ENCODE results near the gene TBC1D10B.

TBC1D10B gene

DNA sequence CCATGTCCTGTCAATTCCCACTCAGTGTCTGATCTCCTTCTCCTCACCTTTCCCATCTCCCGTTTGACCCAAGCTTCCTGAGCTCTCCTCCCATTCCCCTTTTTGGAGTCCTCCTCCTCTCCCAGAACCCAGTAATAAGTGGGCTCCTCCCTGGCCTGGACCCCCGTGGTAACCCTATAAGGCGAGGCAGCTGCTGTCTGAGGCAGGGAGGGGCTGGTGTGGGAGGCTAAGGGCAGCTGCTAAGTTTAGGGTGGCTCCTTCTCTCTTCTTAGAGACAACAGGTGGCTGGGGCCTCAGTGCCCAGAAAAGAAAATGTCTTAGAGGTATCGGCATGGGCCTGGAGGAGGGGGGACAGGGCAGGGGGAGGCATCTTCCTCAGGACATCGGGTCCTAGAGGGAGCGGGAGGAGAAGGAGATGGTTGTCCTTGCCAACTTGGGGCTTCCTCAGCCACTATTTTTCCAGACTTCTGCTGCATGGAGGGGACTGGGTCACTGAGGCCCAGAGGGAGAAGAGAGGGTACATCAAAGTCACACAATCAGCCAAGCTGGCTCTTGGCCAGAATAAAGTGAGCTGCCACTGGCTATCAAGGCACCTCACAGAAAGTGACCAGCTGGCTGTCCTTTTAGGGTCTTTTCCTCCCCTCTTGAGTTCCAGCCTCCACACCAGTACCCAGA is 1.9 kb upstream of the TBC1D10B start:
- no peak for ATAC-seq

DNA sequence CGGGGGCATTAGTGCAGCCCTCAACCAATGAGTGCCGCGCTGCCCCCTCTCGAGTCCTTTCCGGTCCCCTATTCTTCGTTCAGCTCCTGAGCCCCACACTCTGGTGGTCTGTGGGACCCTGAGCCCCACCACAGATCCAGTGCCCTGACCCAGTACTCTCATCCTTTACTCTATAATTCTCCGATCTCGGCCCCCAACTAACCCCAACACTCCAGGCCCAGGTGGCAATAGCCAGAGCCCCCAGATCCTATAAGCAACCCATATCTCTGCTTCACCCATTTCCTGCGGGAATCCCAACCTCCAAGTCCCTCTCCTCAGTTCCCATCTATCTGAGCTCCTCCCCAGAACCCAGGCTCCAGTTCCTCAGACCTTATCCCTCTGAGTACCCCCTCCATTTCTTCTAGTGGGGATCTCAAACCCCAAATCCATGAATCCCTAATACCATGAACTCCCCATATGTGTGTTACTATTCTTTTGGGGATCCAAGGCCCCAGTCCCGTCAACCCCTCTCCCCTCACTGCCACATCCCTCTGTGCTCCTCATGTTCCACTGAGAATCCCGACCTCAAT is 1.0 kb upstream of the TBC1D10B start:
- ATAC-seq, result no peak

DNA sequence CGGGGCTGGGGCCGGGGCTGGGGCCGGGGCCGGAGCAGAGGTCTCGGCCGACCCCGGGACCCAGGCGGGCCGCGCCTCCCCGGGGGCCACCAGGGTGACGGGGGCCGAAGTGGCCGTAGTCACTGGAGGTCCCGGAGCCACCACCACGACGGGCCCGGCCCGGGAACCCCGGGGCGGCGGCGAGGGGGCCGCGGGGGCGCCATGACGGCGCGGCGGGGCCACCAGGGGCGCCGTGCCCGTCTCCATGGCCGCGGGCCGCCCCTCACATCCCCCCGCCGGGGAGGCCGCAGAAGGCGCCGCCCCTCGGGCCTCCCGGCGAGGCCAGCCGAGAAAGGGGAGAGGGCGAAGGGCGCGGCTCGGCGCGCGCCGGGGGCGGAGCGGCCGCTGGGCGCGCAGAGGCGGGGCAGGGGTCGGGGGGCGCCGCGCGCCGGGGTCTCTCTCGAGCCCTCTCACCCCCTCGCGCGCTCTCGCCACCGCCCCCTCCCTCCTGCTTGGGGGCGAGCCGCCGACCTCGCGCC is 297 bp downstream of the TBC1D10B start:
- peak; percentile 0 for ATAC-seq

DNA sequence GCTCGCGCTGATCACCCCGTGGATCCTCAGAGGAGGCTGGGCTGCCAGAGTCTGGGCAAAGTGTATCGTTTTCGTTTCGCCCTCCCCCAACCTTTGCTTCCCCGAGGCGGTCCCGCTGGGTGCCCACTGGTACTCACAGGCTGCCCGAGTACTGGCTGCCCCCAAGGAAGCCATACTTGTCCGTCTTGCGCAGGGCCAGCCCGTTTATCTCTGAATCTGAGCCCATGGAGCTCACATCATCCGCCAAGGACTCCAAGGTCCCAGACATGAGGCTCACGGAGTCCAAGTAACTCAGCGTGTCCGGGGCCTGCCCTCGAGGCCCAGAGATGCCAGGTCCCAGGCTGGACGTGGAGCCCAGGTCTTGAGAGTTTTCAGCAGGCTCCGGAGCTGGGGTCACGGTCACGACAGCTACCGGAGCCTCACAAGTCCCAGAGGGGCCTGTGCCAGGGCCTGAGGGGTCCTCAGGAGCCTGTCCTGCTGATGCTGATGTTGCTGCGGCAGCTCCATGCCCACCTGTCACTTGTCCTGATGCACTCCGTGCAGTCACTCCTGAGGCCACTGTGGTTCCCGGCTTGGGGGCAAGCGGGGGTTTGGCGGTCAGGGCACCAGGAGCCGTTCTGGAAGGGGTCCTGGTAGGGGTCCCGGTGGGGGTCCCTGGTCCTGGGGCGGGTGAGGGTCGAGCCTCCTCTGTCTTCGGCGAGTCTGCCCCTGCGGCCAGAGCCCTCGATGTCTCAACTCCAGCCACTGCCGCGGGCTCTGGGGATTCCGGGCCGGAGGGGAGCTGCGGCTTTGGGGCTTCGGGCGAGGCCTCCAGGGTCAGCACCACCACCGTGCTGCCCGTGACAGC is 980 bp downstream of the TBC1D10B start:
- ATAC-seq, result no peak

DNA sequence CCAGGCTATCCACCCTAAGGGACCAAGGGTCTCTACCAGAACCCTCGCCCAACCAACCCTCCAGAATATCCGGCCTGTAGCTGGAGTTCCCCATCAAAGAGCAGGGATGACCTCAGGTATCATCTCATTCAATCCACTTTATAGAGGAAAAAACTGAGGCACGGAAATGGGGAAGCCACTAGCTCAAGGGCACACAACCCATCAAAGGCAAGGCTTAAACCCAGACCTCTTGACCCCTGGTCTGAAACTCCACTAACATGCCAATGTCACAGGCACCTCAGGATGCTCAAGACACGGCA is 1.6 kb downstream of the TBC1D10B start:
- no peak for ATAC-seq

DNA sequence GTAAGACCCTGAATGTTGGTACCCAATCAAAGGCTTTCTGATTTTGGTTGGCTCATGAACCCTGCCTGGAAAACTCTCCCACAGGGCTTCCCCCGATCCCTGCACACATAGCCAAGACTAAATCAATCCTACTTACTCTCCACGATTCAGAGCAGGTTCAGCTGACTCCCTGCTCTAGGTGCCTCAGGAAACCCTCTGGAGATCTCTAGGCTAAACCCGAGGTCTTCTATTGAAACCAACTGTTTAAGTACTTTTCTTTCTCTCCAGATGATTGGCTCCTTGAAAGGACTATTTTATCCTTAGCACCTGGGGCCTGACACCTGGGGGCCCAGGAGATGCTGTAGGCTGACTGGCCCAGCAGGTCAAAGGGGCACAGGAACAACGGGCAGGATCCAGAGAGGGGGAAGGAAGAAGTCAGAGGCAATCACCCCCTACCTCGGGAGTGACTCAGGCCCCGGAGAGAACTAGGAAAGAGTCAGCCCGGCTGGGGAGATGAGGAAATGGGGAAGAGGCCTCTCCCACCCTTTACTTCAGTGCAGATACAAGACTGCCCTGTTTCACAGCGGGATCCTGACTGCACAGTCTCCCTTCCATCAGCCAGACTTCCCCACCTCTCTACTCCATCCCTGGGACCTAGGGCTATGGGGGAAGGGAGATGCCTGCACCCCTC is 2.0 kb downstream of the TBC1D10B start:
- ATAC-seq, result no peak

DNA sequence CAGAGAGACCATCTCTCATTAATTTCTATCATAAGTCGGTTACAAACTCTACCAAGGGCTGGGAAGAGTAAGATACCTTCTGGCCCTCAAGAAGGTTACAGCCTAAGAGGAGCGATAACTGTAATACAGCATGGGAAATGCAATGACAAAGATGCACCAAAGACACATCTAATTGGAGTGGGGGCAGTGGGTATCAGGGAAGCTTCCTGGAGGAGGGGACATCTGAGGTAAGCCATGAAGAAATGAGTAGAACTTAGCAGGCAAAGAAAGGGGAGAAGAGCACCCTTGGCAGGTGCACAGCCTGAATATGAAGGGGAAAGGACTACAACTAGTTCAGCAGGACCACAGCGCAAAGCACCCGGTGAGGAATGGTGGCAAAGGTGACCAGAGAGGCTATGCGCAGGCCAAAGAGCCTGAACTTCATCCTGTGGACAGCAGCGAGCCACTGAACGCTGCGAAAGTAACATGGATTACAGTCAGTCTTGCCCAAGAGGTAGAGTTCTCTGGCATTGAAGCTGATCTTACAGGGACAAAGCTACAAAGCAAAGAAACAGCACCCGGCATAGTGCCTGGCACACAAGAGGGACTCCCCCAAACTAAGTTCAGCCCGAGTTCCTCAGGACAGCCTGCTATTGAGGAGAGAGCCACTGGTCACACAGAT is 2.8 kb downstream of the TBC1D10B start:
- ATAC-seq, result no peak

DNA sequence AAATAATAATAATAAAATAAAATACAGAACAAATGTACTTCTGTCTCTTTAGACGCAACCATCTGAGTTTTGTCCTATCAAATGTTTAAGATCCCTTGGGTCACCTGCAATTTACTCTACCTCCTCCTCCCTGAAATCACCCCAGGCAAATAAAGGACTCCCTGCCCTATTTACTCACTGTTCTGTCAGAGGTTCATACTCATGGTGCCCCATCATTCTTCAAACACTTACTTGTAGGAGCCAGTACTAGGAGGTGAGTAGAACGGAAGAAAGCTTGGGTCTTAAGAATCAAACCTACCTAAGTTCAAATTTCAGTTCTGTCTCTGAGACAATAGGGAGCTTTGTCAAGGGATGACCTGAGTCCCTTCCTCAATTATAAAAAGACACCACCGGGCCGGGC is 3.8 kb downstream of the TBC1D10B start:
- ATAC-seq, result no peak

DNA sequence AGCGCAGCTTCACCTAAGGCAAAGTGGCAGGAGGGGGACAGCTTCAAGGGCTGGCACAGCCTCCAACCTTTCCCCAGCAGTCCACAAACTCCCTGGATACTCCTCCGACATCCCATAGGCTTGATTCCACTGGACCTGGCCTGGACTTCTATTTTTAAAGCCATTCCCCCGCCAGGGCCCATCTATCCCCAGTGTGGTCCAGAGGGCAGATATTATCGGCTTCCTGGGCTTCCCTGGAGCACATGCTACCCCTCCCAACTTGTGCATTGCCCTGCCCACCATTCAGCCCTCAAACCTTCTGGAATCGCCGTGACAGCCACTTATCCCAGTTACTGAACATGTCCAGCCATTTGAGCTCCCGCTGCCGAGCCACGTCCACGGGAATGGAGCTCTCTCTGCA is 5.1 kb downstream of the TBC1D10B start:
- ATAC-seq, result no peak

DNA sequence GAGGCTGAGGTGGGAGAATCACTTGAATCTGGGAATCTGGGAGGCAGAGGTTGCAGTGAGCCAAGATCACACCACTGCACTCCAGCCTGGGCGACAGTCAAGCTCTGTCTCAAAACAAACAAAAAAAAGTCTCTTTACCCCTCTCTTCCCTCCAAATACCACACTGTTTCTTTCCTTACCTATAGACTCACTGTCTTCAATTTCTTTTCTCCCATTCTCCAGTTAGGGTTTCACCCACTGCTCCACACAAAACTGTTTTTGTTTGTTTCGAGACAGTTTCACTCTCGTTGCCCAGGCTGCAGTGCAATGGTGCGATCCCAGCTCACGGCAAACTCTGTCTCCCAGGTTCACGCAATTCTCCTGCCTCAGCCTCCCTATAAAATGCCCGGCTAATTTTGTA is 9.1 kb downstream of the TBC1D10B start:
- no peak for ATAC-seq

DNA sequence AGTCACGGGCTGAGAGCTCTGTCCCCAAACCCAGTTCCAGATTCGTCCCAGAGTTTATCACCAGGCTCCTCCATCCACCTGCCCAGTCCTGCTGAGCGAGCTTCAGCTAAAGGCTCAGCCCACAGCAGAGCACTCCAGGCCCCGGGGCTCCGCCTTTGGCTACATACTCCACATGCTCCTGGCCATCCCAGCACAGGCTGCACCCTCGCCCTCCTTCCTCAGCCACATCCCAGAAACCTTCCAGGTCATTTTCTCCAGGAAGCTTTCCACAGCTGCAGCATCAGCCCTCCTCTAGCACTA is 10.5 kb downstream of the TBC1D10B start:
- ATAC-seq, result no peak

DNA sequence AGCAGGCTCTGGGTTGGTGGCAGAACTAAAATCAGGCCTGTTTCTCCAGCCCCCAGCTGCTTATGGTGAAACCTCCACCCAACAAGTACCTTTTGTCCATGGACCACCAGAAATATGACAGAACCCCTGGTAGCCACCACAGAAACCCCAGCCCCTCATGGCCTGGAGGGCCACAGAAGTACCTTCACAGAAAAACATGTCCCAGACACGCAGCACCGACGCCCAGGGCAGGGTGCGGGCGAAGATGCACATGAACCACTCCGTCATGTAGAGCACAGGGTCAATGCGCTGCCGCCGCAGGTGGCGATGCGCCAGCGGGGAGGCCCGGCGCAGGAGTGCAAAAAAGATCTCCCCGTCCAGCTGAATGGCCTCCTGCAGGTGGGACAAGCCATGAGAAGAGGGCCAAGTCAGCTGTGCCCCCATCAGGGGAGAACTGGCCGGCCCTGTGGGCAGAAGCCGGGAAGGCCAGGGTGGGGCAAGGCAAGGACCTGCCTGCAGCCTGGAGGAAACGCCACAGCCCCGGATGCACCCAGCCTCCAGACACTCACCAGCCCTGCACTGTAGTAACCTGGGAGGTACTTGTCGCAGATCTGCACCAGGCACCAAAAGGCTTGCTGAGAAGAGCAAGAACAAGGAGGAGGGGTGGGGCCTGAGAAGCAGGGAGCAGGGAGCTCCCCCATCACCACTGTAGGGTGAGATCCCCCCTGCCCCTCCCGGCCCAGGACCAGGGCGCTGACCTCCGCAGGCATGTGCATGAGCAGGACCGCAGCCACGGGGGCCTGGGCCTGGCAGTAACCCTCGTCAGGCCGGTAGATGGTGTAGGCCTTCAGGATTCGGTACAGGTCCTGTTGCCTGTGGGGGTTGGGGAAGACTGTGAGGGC is 11.1 kb downstream of the TBC1D10B start:
- ATAC-seq, result no peak

DNA sequence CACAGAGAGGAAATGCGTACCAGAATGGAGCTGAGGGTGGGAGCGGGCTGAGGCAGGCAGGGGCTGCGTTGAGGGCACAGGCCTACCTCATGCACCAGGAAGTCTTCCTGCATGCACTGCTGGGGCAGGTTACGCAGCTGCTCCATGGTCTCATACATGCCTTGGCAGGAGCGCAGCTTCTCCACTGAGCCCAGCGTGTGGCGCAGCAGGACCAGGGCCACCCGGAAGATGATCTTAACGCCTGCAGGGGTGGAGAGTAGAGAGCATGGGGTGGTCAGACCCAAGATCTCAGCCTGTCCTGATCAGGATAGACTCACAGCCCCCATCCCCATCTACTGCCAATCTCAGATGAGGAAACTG is 11.7 kb downstream of the TBC1D10B start:
- no peak for ATAC-seq

DNA sequence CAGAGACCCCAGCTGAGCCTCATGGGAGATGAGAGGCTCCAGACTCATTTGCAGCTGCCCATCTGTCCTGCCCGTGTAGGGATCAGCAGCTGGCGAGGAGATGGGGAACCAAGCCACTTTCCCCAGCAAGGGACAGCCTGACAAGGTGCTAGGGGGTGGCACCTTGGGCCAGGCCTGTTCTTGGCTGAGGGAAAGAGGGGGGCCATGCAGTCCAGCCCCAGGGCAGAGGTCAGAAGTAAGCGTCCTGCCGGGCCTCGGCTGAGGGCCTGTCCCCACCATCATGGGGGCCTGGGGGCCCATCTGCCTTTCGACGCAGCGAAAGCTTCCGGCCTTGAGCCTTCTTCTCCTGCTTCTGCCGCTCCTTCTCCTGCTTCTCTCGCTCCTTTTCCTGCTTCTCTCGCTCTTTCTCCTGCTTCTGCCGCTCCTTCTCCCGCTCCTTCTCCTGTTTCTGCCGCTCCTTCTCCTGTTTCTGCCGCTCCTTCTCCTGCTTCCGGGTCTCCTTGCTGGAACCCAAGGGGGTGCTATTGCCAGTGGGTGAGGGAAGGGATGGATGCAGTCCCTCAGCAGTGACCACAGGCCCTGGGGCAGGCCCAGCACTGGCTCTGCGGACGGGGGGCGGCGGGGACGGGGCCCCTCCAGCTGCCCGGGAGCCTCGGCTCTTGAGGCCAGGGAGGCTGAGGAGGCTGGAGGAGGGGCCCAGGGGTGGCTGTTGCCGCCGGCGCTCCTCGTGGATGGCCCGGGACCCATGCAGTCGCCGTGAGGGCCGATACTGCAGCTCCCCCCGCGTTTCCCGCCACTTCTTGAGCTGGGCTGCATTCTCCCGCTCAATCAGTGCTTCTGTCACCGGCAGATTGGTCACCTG is 12.3 kb downstream of the TBC1D10B start:
- ATAC-seq, result no peak

DNA sequence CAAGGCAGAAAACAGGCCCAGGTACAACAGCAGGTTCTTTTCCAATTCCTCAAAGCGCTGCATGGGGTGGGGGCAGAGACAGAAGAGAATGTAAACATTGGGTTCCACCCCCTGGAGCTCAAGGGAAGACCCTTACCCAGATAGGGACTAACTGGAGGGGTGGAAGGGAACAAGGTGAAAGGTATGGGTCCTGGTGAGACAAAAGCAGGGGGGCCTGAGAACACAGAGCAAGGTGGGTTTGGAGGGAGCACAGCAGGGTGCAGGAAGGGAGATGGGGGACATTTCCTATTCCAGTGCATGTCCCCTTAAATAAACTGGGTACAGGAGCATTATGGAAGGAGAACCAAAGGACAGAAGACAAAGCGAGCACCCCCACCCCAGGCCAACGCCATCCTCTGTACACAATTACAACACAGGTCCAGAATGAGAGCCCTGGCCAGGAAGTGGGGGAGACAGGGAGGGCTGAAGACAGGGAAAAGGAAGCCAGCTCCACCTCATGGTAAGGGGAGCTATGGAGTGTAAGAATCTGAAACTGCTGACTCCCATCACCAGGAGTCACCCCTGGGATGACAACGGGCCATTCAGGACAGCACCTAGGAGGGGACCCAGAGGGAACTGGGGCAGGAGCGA is 13.1 kb downstream of the TBC1D10B start:
- ATAC-seq, result no peak

DNA sequence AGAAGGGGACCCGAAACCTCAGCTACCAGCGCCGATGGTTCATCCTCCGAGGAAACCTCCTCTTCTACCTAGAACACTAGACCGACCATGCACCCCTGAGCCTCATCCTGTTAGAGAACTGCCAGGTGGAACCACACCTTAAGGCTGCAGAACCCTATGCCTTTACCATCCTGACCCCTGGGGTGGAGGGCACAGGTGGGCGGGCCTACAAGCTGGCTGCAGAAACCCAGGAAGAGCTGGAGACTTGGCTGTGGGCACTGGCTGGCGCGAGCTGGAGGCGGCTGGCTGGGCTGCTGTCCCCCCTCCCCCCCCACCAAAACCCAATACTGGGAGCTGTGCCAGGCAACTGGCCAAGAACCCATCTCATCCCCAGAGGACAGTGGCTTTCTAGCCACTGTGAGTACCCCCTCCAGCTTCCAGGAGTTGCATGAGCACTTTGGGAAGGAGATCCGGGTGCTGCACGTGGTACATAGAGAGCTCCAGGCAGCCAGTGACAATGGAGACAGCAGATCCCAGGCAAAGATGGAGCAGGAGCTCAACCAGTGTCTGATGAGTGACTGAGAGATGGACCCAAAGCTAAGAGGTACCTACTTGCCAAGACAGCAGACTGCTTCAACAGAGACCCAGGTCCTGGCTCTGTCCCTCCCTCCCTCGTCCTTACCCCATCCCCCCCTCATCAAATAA is 13.8 kb downstream of the TBC1D10B start:
- no peak for ATAC-seq

DNA sequence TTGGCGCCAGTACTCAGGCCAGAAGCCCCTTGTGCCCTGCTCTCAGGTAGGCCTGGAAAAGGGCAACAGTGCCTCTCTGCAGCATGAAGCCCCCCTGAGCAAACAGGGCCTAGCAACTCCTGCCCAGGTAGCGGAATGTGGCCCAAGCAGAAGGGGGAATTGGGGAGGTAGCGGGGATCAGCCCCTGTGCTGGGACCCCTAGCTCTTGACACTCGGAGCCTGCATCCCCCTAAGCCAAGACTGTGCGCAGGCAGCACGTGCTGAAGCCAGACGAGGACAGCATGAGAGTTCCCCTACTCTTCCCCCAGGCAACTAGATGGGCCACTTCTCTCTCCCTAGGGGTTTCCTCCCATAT is 14.4 kb downstream of the TBC1D10B start:
- no peak for ATAC-seq

DNA sequence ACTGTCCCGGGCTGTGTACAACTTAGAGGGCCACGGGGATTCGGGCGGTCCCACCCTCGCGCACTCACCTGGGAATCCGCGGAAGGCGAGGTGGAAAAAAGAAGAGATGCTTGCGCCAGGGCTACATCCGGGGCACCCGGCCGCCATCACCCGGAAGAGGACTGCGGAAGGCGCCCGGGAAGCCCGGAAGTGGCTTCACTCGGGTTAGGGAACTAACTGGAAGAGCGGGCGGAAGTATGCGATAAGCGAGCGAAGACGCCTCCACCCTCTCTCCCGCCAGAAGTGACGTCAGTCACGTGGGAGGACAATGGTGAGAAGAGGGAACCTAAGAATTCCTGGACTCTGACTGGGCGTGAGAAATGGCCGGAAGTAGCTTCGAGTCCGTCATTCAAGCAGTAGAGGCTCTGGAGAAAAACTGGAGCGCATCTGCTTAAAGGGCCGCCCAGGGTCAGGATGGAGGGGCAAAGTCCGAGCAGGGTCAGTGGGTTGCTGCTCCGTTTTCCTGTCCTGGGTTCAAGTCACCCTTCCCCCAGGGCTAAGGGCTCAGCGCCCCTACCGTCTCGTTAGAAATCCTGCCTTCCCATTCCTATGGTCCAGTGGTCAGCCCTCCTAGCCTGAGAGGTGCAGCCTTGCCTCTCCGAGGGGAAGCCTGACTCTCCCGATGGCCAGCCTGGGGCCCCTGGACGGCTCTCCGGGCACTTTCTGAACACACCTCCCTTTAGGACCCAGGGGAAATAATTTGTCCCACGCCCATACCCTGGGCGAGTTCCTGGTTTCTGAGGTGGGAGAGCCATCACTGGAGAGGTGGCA is 14.9 kb downstream of the TBC1D10B start, which contains the start of gene CD2BP2:
Gene CD2BP2 (minus strand): TSS at position 165 of the 810 bp plus-strand sequence. CDS start 627 bp downstream, outside the sequence.
- peak; percentile 92 to 94 for ATAC-seq

Data from activated CD4-positive, CD25-positive, alpha-beta regulatory T cell treated with anti-CD3 and anti-CD28 coated beads, Interleukin-2, amount 50 U/mL, for 24 hours (primary cell).